A673 (cell line): Measurements from ENCODE around the gene FHIT. TPM values are rescaled to one million over a fixed set of nuclear protein-coding genes. Genes with fewer than 3 reads are reported as not detected.

ENCODE experiments used
- BruUV-seq: library from RNA; stranded (reverse); fragments of 400-500 nt; replicated peaks from 2 replicates; lab custom pipeline; 2021; lab: Mats Ljungman, UMichigan
- CTCF ChIA-PET: fragments of 300-600 bp; sonication (Branson Sonifier 250); formaldehyde crosslinking; loops from one replicate; lab custom pipeline; 2022; ENCODE audit warnings: antibody characterized with exemption; lab: Charles Lee
- POLR2A ChIA-PET: fragments of 300-600 bp; sonication (Branson Sonifier 250); formaldehyde crosslinking; loops from one replicate; lab custom pipeline; 2022; ENCODE audit warnings: antibody characterized with exemption; ENCODE audit not compliant: low non-redundant PET; lab: Charles Lee
- DNase-seq: peaks from one replicate; pipeline ENCODE4 v3.0.0-alpha.2; 2015; ENCODE audit warnings: low spot score
- H3K27ac ChIP-seq: fragments of 200-600 bp; sonication (generic); 2 replicates; pipeline ENCODE4 v1.5.1; 2016; ENCODE audit warnings: mixed run types, low read depth, mild to moderate bottlenecking, mixed read lengths, antibody characterized with exemption, low read length; ENCODE audit not compliant: poor library complexity, severe bottlenecking
- H3K27me3 ChIP-seq: fragments of 200-600 bp; sonication (generic); replicated peaks from 2 replicates; pipeline ENCODE4 v1.6.1; 2017; ENCODE audit warnings: mixed run types, low read depth, mild to moderate bottlenecking, mixed read lengths, antibody characterized with exemption, low read length; ENCODE audit not compliant: insufficient read depth, poor library complexity
- H3K36me3 ChIP-seq: fragments of 200-600 bp; sonication (generic); 2 replicates; pipeline ENCODE4 v1.6.1; 2016; ENCODE audit warnings: mixed run types, mild to moderate bottlenecking, mixed read lengths, antibody characterized with exemption, low read length; ENCODE audit not compliant: insufficient read depth, poor library complexity, severe bottlenecking
- H3K4me1 ChIP-seq: fragments of 200-600 bp; sonication (generic); 2 replicates; pipeline ENCODE4 v1.6.1; 2017; ENCODE audit warnings: mixed run types, mild to moderate bottlenecking, mixed read lengths, antibody characterized with exemption, low read length; ENCODE audit not compliant: insufficient read depth, poor library complexity, severe bottlenecking
- H3K4me3 ChIP-seq: fragments of 200-600 bp; sonication (generic); 2 replicates; pipeline ENCODE4 v1.5.1; 2016; ENCODE audit warnings: low read depth, mixed run types, mild to moderate bottlenecking, mixed read lengths, low read length; ENCODE audit not compliant: poor library complexity, severe bottlenecking
- H3K9me3 ChIP-seq: fragments of 200-600 bp; sonication (generic); 2 replicates; pipeline ENCODE4 v1.6.1; 2016; ENCODE audit warnings: mixed run types, low read depth, mild to moderate bottlenecking, mixed read lengths, antibody characterized with exemption, low read length; ENCODE audit not compliant: poor library complexity, severe bottlenecking
- EZH2 ChIP-seq: fragments of 200-600 bp; sonication (generic); IDR thresholded peaks from 2 replicates; pipeline ENCODE4 v1.6.1; 2017; ENCODE audit warnings: borderline replicate concordance, low read depth, mild to moderate bottlenecking, mixed read lengths, antibody characterized with exemption, low read length; ENCODE audit not compliant: poor library complexity, severe bottlenecking
- intact Hi-C: fragments of 100-400 bp; cut with micrococcal nuclease; formaldehyde crosslinking; loops from one replicate; pipeline ENCODE4 v1.10.0; 2022; ENCODE audit not compliant: unreplicated experiment
- total RNA-seq: library from RNA; stranded (reverse); gene quantifications from 2 replicates; pipeline ENCODE4 v1.2.3, GENCODE V29; 2021
- TF ChIP-seq, protein P1 (sequence below): fragments of 300-800, 200-600 bp; sonication (generic); conservative IDR thresholded peaks from 2 replicates; pipeline ENCODE4 v1.5.1; 2017; ENCODE audit warnings: low read depth, mild to moderate bottlenecking, antibody characterized with exemption, low read length, moderate library complexity, mixed read lengths

The FHIT gene
- total RNA-seq, 1 experiment from 2014 or later = not detected

DNA sequence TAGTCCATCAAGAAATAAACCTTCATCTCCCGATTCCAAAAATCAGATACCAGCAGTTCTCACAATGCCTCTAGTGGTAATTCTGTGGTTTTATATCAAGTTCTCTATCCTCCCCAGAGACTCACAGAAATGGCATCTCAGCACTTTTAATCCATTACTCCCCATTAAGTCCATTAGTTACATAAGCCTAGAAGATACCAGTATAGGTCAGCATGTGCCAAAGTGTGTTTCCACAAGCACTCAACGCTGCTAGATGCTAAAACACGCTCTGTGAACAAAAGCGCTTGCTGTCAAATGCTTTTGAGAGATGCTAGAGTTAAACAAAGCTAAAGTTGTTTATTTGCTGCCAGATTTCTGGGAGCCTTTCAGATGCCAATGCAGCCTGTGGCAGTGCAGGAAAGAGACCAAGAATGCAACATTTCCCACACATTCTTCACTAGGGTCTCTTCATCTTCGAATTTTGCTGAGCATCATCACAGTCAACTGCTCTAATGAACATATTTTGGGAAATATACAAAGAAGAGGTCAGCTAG, 1282.7 kb downstream of the FHIT start:
- no TSS peak for BruUV-seq
- Histone ChIP-seq H3K4me3 (no peak overlapping the region), H3K27ac (no peak overlapping the region), H3K36me3 (no peaks in the 10 kb centered on the region), H3K27me3 (no peaks in the 10 kb centered on the region), H3K9me3 (no peaks in the 10 kb centered on the region), H3K4me1 (no peaks in the 10 kb centered on the region)
- POLR2A ChIA-PET = interaction anchor here (0.7 kb wide), 1 partner anchor 249 kb away, joined by 3 read pairs; no protein-coding TSS in a partner anchor
- CTCF ChIA-PET = no interaction called here
- no peak for TF ChIP-seq EZH2
- TF ChIP-seq, protein P1, sequence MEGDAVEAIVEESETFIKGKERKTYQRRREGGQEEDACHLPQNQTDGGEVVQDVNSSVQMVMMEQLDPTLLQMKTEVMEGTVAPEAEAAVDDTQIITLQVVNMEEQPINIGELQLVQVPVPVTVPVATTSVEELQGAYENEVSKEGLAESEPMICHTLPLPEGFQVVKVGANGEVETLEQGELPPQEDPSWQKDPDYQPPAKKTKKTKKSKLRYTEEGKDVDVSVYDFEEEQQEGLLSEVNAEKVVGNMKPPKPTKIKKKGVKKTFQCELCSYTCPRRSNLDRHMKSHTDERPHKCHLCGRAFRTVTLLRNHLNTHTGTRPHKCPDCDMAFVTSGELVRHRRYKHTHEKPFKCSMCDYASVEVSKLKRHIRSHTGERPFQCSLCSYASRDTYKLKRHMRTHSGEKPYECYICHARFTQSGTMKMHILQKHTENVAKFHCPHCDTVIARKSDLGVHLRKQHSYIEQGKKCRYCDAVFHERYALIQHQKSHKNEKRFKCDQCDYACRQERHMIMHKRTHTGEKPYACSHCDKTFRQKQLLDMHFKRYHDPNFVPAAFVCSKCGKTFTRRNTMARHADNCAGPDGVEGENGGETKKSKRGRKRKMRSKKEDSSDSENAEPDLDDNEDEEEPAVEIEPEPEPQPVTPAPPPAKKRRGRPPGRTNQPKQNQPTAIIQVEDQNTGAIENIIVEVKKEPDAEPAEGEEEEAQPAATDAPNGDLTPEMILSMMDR = no peak
- DNase-seq = peak; percentile 0
- intact Hi-C loops = no loop called here

DNA sequence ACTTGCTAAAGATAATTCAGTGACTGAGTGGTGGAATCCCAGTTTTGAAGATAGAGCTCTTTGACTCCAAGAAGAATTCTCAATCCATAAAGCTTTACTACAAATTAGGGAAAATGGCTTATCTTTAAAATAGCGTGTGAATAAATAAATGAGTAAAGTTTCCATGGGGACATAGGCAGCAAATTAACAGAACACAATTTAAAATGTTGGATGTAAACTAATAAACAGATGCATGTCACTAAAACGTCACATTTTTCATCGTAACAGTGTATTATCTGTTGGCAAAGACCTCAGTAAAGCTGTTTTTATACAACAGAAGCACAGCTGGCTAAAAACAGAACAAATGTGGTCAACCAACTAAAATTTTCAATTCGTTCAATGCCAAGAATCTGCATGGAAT, 1287.6 kb downstream of the FHIT start:
- CTCF ChIA-PET = no interaction called here
- no peak for DNase-seq
- BruUV-seq = no TSS peak
- Histone ChIP-seq H3K27ac (no peak overlapping the region), H3K27me3 (no peaks in the 10 kb centered on the region), H3K9me3 (no peaks in the 10 kb centered on the region), H3K4me1 (no peaks in the 10 kb centered on the region), H3K36me3 (no peaks in the 10 kb centered on the region), H3K4me3 (no peak overlapping the region)
- POLR2A ChIA-PET = no interaction called here
- intact Hi-C loops = no loop called here
- TF ChIP-seq, protein P1 = no peak
- TF ChIP-seq EZH2 = no peak

DNA sequence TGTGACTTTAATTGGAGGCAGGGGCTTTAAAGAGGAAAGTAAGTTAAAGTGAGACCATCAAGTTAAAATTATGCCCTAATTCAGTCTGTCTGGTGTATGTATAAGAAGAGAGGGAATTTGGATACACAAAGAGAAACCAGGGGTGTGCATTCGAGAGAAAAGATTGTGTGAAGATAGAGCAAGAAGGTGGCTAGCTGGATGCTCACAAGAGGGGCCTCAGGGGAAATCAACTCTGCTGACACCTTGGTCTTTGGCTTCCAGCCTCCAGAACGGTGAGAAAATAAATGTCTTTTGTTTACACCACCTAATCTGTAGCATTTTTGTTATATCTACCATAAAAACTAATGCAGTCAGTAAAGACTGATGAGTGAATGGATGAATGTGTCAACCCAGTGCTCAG, 1294.1 kb downstream of the FHIT start:
- Histone ChIP-seq H3K27me3 (no peaks in the 10 kb centered on the region), H3K27ac (no peak overlapping the region), H3K4me3 (no peak overlapping the region), H3K36me3 (no peaks in the 10 kb centered on the region), H3K9me3 (no peaks in the 10 kb centered on the region), H3K4me1 (no peaks in the 10 kb centered on the region)
- POLR2A ChIA-PET = no interaction called here
- no peak for DNase-seq
- TF ChIP-seq EZH2 = no peak
- TF ChIP-seq, protein P1 = no peak
- intact Hi-C loops = no loop called here
- CTCF ChIA-PET = no interaction called here
- BruUV-seq = no TSS peak
